Stomach (tissue), 4 donors: ENCODE results near the gene IRF1.

ENCODE experiments used
- CTCF ChIP-seq, 7 experiments: fragments of 450-650 bp in 4 of 7; fragments of 200-600 bp in 3 of 7; sonication (generic) in 3 of 7; IDR thresholded peaks; one replicate each; pipeline ENCODE4 v1.5.1; 2016 to 2019; ENCODE audit warnings: antibody characterized with exemption in 7 of 7, control low read depth in 2 of 7, mild to moderate bottlenecking in 1 of 7
- POLR2A ChIP-seq, 4 donors: fragments of 450-650 bp; IDR thresholded peaks; one replicate each; pipeline ENCODE4 v1.6.1; 2016; ENCODE audit warnings: antibody characterized with exemption in 4 of 4, control low read depth in 2 of 4, mild to moderate bottlenecking in 1 of 4, moderate library complexity in 1 of 4
- POLR2AphosphoS5 ChIP-seq, 3 donors: sonication (generic); formaldehyde crosslinking; IDR thresholded peaks; one replicate each; pipeline ENCODE4 v1.6.1; 2016; ENCODE audit warnings: antibody characterized with exemption in 3 of 3

DNA sequence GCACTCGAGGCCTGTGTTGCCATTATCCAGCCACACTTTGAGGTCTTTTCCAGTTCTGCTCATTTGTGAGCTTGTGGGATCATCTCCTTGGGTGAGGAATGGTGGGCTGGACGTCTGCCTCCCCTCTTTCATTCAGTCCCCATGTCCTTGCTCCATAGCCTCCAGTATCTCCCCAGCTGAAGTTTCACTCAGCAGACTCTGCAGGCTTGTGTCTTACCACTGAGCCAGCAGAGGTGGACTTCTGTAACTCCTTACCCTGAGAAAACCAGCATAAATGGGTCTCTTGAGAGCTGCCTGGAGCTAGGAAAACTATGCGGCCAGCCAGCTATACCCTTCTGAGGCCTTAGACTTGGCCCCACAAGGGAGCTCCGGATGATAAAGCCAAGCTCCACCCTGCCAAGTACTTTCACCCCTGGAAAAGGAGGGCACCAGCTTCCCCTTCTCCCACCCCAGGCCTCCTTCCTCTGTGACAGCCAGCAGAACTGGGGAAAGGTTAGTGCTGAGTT is 12.2 kb downstream of the IRF1 start:
- TF ChIP-seq CTCF (IDR thresholded peaks at IDR 0.05) (no peak), POLR2A (IDR thresholded peaks at IDR 0.05) (no peak), POLR2AphosphoS5 (IDR thresholded peaks at IDR 0.05) (no peak)
